ENCODE results near the gene CNTD1.

GRCh38 chr17:42853597-42853967 lies 54.9 kb downstream of the CNTD1 start:
- TF ChIP-seq, protein P1, sequence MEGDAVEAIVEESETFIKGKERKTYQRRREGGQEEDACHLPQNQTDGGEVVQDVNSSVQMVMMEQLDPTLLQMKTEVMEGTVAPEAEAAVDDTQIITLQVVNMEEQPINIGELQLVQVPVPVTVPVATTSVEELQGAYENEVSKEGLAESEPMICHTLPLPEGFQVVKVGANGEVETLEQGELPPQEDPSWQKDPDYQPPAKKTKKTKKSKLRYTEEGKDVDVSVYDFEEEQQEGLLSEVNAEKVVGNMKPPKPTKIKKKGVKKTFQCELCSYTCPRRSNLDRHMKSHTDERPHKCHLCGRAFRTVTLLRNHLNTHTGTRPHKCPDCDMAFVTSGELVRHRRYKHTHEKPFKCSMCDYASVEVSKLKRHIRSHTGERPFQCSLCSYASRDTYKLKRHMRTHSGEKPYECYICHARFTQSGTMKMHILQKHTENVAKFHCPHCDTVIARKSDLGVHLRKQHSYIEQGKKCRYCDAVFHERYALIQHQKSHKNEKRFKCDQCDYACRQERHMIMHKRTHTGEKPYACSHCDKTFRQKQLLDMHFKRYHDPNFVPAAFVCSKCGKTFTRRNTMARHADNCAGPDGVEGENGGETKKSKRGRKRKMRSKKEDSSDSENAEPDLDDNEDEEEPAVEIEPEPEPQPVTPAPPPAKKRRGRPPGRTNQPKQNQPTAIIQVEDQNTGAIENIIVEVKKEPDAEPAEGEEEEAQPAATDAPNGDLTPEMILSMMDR (IDR thresholded peaks at IDR 0.05), result no peak
- TF ChIP-seq POLR2A (IDR thresholded peaks at IDR 0.05), result no peak

All from prostate gland (tissue), 2 donors.